ENCODE measurements around the gene SPRR1A. TPM values are rescaled to one million over a fixed set of nuclear protein-coding genes. Genes with fewer than 3 reads are reported as not detected.

SPRR1A gene
- total RNA-seq, 3 donors from 2014 or later: not detected

DNA sequence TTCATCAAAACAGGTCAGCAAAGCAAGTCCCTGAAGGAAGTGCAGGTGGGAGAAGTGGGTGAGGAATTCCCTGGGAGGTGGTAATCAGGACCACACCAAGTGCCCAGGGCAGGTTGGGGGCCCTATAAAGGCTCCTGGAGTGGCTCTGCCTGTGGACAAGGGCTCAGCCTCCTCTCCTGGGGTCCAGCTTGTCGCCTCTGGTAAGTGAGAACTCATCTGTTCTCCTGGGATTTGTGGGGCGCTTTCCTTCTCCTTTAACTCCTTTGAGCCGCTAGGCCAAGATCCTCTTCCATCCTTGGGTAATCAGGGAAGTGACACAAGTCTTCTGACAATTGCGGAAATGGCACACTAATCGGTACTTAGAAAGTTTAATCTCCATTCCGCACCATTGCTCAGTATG is 13.4 kb upstream of the SPRR1A start, which contains the start of gene SPRR4:
Gene SPRR4, plus strand, starts transcription at position 154 of the 400 bp plus-strand sequence. CDS start 1,243 bp downstream, outside the sequence.
- Histone ChIP-seq H3K27me3 (no peaks in the 10 kb centered on the region), H3K9me3 (no peaks in the 10 kb centered on the region), H3K27ac (no peak within 1 kb of the TSS), H3K4me3 (no peak within 1 kb of the TSS), H3K4me1 (no peaks in the 10 kb centered on the region), H3K36me3 (no peaks in the 10 kb centered on the region)
- DNase-seq (ENCODE audit: low spot score in 2 of 2): no peak
- intact Hi-C loops (cut with DNase I; ENCODE audit: low total_unique reads): loop anchor here (10.0 kb wide), 1 partner anchor 1584 kb away; the partner anchor contains the start of gene UBE2Q1
- TF ChIP-seq POLR2AphosphoS5 (IDR thresholded peaks at IDR 0.05) (no peak), POLR2A (IDR thresholded peaks at IDR 0.05) (no peak)
- TF ChIP-seq, protein P1, sequence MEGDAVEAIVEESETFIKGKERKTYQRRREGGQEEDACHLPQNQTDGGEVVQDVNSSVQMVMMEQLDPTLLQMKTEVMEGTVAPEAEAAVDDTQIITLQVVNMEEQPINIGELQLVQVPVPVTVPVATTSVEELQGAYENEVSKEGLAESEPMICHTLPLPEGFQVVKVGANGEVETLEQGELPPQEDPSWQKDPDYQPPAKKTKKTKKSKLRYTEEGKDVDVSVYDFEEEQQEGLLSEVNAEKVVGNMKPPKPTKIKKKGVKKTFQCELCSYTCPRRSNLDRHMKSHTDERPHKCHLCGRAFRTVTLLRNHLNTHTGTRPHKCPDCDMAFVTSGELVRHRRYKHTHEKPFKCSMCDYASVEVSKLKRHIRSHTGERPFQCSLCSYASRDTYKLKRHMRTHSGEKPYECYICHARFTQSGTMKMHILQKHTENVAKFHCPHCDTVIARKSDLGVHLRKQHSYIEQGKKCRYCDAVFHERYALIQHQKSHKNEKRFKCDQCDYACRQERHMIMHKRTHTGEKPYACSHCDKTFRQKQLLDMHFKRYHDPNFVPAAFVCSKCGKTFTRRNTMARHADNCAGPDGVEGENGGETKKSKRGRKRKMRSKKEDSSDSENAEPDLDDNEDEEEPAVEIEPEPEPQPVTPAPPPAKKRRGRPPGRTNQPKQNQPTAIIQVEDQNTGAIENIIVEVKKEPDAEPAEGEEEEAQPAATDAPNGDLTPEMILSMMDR (IDR thresholded peaks at IDR 0.05): no peak

DNA sequence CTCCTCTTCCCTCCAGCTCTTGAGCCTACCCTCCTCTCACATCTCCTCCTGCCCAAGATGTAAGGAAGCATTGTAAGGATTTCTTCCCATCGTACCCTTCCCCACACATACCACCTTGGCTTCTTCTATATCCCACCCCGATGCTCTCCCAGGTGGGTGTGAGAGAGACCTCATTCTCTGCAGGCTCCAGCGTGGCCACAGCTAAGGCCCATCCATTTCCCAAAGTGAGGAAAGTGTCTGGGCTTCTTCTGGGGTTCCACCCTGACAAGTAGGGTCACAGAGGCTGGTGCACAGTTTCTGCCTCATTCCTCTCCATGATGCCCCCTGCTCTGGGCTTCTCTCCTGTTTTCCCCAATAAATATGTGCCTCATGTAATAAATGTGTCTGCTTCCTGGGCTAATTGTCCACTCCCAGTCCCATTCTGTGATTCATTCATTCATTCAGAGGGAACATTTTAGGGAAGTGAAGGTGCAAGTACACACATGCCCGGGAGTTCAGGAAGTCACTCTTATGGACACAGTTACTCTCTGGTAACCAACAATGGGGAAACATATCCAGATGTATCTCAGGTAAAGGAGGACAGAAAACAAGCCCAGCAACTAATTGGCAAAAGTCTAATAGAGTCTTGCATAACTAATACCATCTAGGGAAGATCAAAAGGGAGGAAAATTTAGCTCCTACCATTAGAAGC is 11.5 kb upstream of the SPRR1A start:
- no peaks in the 10 kb centered on the region for H3K4me1 ChIP-seq
- no peak for DNase-seq (ENCODE audit: low spot score in 2 of 2)
- H3K4me3 ChIP-seq: no peak overlapping the region
- H3K27ac ChIP-seq: no peak overlapping the region
- H3K27me3 ChIP-seq: no peaks in the 10 kb centered on the region
- TF ChIP-seq, protein P1 (IDR thresholded peaks at IDR 0.05): no peak
- TF ChIP-seq POLR2A (IDR thresholded peaks at IDR 0.05) (no peak), POLR2AphosphoS5 (IDR thresholded peaks at IDR 0.05) (no peak)
- intact Hi-C loops (cut with DNase I; ENCODE audit: low total_unique reads): loop anchor here (10.0 kb wide), 1 partner anchor 1582 kb away; the partner anchor contains the start of gene UBE2Q1
- no peaks in the 10 kb centered on the region for H3K9me3 ChIP-seq
- H3K36me3 ChIP-seq: no peaks in the 10 kb centered on the region

DNA sequence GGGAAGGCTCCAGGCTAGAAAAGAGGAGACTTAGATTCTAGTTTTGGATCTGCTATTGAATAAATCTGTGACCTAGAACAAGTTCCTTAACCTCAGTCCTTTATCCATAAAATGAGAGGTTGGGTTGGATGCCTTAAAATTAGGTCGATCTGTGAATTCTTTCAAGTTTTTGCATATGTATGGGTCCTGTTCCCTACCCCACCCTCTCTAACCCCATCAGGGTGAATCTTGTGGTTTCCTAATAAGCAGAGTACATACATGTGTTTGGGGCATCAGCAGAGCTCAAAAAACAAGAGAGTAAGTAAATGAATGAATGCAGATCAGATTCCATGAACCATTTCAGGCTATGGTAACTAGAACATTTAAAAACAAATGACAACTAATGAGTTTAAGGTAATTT is 7.2 kb upstream of the SPRR1A start:
- Histone ChIP-seq H3K9me3 (no peaks in the 10 kb centered on the region), H3K36me3 (no peaks in the 10 kb centered on the region), H3K27me3 (peaks cover 0 to 3% of the 10 kb centered on the region in 2 donors), H3K4me3 (no peak overlapping the region), H3K4me1 (no peaks in the 10 kb centered on the region), H3K27ac (no peak overlapping the region)
- intact Hi-C loops (cut with DNase I; ENCODE audit: low total_unique reads): loop anchor here (10.0 kb wide), 1 partner anchor 1578 kb away; the partner anchor contains the start of gene UBE2Q1
- no peak for DNase-seq (ENCODE audit: low spot score in 2 of 2)
- TF ChIP-seq, protein P1 (IDR thresholded peaks at IDR 0.05): no peak
- TF ChIP-seq POLR2A (IDR thresholded peaks at IDR 0.05) (no peak), POLR2AphosphoS5 (IDR thresholded peaks at IDR 0.05) (no peak)

DNA sequence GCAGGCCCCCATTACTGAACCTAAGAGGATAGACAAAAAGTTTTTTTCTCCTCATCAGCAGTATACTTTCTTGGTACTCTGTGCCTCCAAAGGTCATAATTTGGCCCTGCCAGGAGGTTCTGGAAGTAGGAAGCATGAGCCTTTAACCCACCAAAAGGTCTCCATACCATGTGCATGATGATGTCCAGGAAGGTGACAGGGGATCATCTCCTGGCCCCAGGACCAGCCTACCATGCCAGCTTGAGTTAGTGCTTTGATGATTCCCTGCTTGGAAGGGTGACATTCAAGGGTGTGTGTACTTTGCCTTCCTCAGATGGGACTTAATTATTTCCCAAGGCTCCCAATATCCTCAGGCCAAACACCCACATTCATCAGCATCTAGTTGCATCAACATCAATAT is 6.3 kb upstream of the SPRR1A start:
- TF ChIP-seq POLR2A (IDR thresholded peaks at IDR 0.05): no peak
- no peak for TF ChIP-seq POLR2AphosphoS5 (IDR thresholded peaks at IDR 0.05)
- TF ChIP-seq, protein P1 (IDR thresholded peaks at IDR 0.05): no peak
- H3K27ac ChIP-seq: no peak overlapping the region
- intact Hi-C loops (cut with DNase I; ENCODE audit: low total_unique reads): loop anchor here (10.0 kb wide), 1 partner anchor 1577 kb away; the partner anchor contains the start of gene UBE2Q1
- DNase-seq (ENCODE audit: low spot score in 2 of 2): no peak
- H3K9me3 ChIP-seq: no peaks in the 10 kb centered on the region
- H3K4me3 ChIP-seq: no peak overlapping the region
- no peaks in the 10 kb centered on the region for H3K36me3 ChIP-seq
- H3K27me3 ChIP-seq: peaks cover 0 to 3% of the 10 kb centered on the region in 2 donors
- H3K4me1 ChIP-seq: no peaks in the 10 kb centered on the region

DNA sequence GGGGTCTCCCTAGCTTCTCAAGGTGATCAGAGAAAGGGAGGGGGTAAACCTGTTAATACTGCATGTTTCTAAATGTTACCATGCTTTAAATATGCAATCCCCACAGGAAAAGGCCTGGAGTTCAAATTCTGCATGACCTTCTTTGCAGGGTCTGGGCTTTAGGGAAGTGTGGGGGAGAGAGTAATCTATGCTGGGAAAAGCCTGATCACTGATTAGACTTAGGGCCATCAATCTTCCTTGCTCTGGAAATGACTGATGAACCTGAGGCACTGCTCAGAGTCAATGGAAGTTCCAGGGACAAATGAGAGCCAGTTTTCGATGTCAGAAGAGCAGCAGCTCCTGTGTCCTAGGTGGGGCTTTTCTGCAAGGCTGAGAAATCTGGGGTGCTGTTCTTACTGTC is 3.2 kb upstream of the SPRR1A start:
- Histone ChIP-seq H3K4me3 (no peak overlapping the region), H3K9me3 (no peaks in the 10 kb centered on the region), H3K27me3 (peaks cover 0 to 3% of the 10 kb centered on the region in 2 donors), H3K27ac (no peak overlapping the region), H3K36me3 (no peaks in the 10 kb centered on the region), H3K4me1 (no peaks in the 10 kb centered on the region)
- DNase-seq (ENCODE audit: low spot score in 2 of 2): no peak
- intact Hi-C loops (cut with DNase I; ENCODE audit: low total_unique reads): no loop called here
- TF ChIP-seq POLR2AphosphoS5 (IDR thresholded peaks at IDR 0.05) (no peak), POLR2A (IDR thresholded peaks at IDR 0.05) (no peak)
- TF ChIP-seq, protein P1 (IDR thresholded peaks at IDR 0.05): no peak

All from breast epithelium (tissue), 4 donors.